ENCODE results near the gene BRINP3. TPM values are rescaled to one million over a fixed set of nuclear protein-coding genes. Genes with fewer than 3 reads are reported as not detected.

Gene BRINP3
- total RNA-seq, 1 experiment from 2014 or later: not detected

DNA sequence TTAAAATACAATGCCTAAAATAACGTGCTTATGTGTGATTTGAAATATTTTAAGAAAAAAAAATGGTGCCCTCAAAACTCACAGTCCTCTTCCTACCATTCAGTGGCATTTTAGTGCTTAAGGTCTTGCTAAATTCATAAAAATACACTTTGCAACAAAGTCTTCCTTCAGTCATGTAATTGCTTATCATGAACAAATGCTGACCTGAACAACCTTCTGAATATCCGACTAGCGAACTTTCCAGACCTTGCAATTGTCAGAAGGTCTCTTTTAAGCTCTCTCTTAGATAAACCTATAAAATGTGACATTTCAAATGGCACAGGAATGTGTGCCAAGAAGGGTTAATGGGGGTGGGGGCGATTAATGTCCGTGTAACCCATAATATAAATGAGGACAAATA, 858 bp downstream of the BRINP3 start:
- Histone ChIP-seq H3K27ac (ENCODE audit: insufficient read length, low read depth, low read length) (no peak overlapping the region), H2BK120ac (ENCODE audit: low read depth, low read length, poor library complexity, severe bottlenecking) (no peak overlapping the region), H3K56ac (ENCODE audit: insufficient read length, low read depth, low read length) (no peak overlapping the region), H3K23ac (ENCODE audit: insufficient read length, low read depth, low read length) (no peak overlapping the region), H3K27me3 (ENCODE audit: insufficient read depth, low read length) (peaks cover 20% of the 10 kb centered on the region; the same call in 1 of the 2 replicates), H3T11ph (ENCODE audit: low read length) (no peak overlapping the region), H2BK20ac (ENCODE audit: low read depth, low read length, poor library complexity, severe bottlenecking) (no peak overlapping the region), H2BK5ac (ENCODE audit: insufficient read length, low read length) (no peak overlapping the region), H3K23me2 (ENCODE audit: insufficient read length, low read depth, low read length, poor library complexity, severe bottlenecking) (peaks cover 33% of the 10 kb centered on the region), H2BK12ac (ENCODE audit: insufficient read length, low read depth, low read length) (no peak overlapping the region), H3K4me1 (ENCODE audit: insufficient read depth, low read length) (no peaks in the 10 kb centered on the region), H2BK15ac (ENCODE audit: low read depth, low read length) (no peak overlapping the region), H3K9me3 (ENCODE audit: control insufficient read depth, low read depth, low read length) (no peaks in the 10 kb centered on the region), H3K9ac (ENCODE audit: extremely low read depth, insufficient read length, low read length) (no peak overlapping the region), H3K4ac (ENCODE audit: low read depth, low read length) (no peak overlapping the region), H3K14ac (ENCODE audit: insufficient read depth, low read length) (no peak overlapping the region), H4K20me1 (ENCODE audit: control insufficient read depth, insufficient read depth, insufficient read length) (no peaks in the 10 kb centered on the region), H3K18ac (ENCODE audit: insufficient read length, low read depth, low read length) (no peak overlapping the region), H4K8ac (replicated peaks; ENCODE audit: insufficient read length, low read depth, low read length) (no peak overlapping the region), H2AFZ (ENCODE audit: low read length) (no peak overlapping the region), H4K91ac (ENCODE audit: insufficient read length, low read depth, low read length) (no peak overlapping the region), H2AK5ac (ENCODE audit: insufficient read length, low read length) (no peak overlapping the region), H3K79me2 (ENCODE audit: insufficient read depth, low read length) (no peaks in the 10 kb centered on the region), H4K5ac (ENCODE audit: insufficient read length, low read depth, low read length) (no peak overlapping the region), H3K79me1 (ENCODE audit: insufficient read depth, low read depth, low read length, poor library complexity, severe bottlenecking) (no peaks in the 10 kb centered on the region), H3K4me2 (ENCODE audit: insufficient read depth, insufficient read length, low read length) (no peak overlapping the region)
- no peaks in the 10 kb centered on the region for H3K9me3 Mint-ChIP-seq
- peaks cover 45 to 47% of the 10 kb centered on the region in 2 experiments for H3K4me1 Mint-ChIP-seq
- no peak for TF ChIP-seq CTCF (conservative IDR thresholded peaks at IDR 0.05)
- peaks cover 82% of the 10 kb centered on the region for H3K27me3 Mint-ChIP-seq (ENCODE audit: low read depth)
- no peaks in the 10 kb centered on the region for H3K36me3 Mint-ChIP-seq (ENCODE audit: insufficient read depth in 1 of 3, low read depth in 3 of 3)
- H3K27ac Mint-ChIP-seq: no peak overlapping the region
- DNase-seq: no peak
- H3K4me3 Mint-ChIP-seq: peak overlapping the region in 1 of 2 experiments; percentile 56; a peak in 2 of 5 replicates
- WGBS (ENCODE audit: extremely low coverage, insufficient read length, low lambda C conversion rate): no CpG with 5 or more reads among the region's 5 CpGs
